H1 (cell line): ENCODE results near the gene UBR3. TPM values are rescaled to one million over a fixed set of nuclear protein-coding genes. Genes with fewer than 3 reads are reported as not detected.

Source experiments
- CTCF ChIA-PET: fragments of 300-600 bp; sonication (Branson Sonifier 250); formaldehyde crosslinking; loops from one replicate; lab custom pipeline; 2021; ENCODE audit not compliant: partially characterized antibody; lab: Charles Lee
- POLR2A ChIA-PET: fragments of 300-600 bp; sonication (Branson Sonifier 250); formaldehyde crosslinking; loops from one replicate; lab custom pipeline; 2021; ENCODE audit warnings: inconsistent platforms; ENCODE audit not compliant: partially characterized antibody; lab: Charles Lee
- DNase-seq, 2 experiments: peaks; one replicate each; pipeline versions ENCODE4 v3.0.0 to v3.0.0-alpha.2; 2010 to 2022; ENCODE audit warnings: low spot score in 2 of 2, low read depth in 1 of 2, mixed read lengths in 1 of 2
- FAIRE-seq: peaks from 2 replicates; lab custom pipeline; 2011; peaks lifted over from hg19 to GRCh38; lab: Jason Lieb, UNC
- H2AFZ ChIP-seq: 2 replicates; pipeline ENCODE4 v1.8.1; 2012; ENCODE audit warnings: low read length, inconsistent platforms
- H2AK5ac ChIP-seq: 2 replicates; pipeline ENCODE4 v1.6.1; 2013; ENCODE audit warnings: low read depth, low read length
- H2BK120ac ChIP-seq: replicated peaks from 2 replicates; pipeline ENCODE3; 2013; ENCODE audit warnings: low read depth, low read length, inconsistent platforms
- H2BK12ac ChIP-seq: 2 replicates; pipeline ENCODE4 v1.6.1; 2013; ENCODE audit warnings: low read depth, low read length
- H2BK15ac ChIP-seq: 2 replicates; pipeline ENCODE4 v1.6.1; 2013; ENCODE audit warnings: low read length
- H2BK20ac ChIP-seq: 2 replicates; pipeline ENCODE4 v1.6.1; 2013; ENCODE audit warnings: low read length
- H2BK5ac ChIP-seq: 2 replicates; pipeline ENCODE4 v1.6.1; 2013; ENCODE audit warnings: low read depth, low read length
- H3K14ac ChIP-seq: 2 replicates; pipeline ENCODE4 v1.6.1; 2013; ENCODE audit warnings: inconsistent platforms; ENCODE audit not compliant: insufficient read length
- H3K18ac ChIP-seq: 2 replicates; pipeline ENCODE4 v1.6.1; 2013; ENCODE audit warnings: low read length; ENCODE audit errors: extremely low read depth
- H3K23ac ChIP-seq: 2 replicates; pipeline ENCODE4 v1.6.1; 2013; ENCODE audit warnings: inconsistent platforms; ENCODE audit not compliant: insufficient read length
- H3K23me2 ChIP-seq: 2 replicates; pipeline ENCODE4 v1.6.1; 2013; ENCODE audit warnings: low read depth, low read length
- H3K27ac ChIP-seq: 2 replicates; pipeline ENCODE4 v1.6.1; 2011; ENCODE audit warnings: low read depth, low read length, inconsistent platforms
- H3K27me3 ChIP-seq, 4 experiments: replicated peaks in 1 of 4; 1 replicate in 1 of 4; 2 replicates in 3 of 4; pipeline versions ENCODE4 v1.6.1 to v1.8.1; 2011 to 2013; ENCODE audit warnings: low read length in 3 of 4, mild to moderate bottlenecking in 3 of 4, inconsistent platforms in 2 of 4, mixed read lengths in 2 of 4, moderate library complexity in 1 of 4; ENCODE audit not compliant: control insufficient read depth in 3 of 4, insufficient read depth in 3 of 4; ENCODE audit errors: extremely low read depth in 1 of 4
- H3K36me3 ChIP-seq, 4 experiments: 2 replicates each; pipeline versions ENCODE4 v1.6.1 to v1.8.1; 2011 to 2013; ENCODE audit warnings: mild to moderate bottlenecking in 4 of 4, low read length in 3 of 4, moderate library complexity in 2 of 4, control low read depth in 1 of 4, inconsistent platforms in 1 of 4; ENCODE audit not compliant: insufficient read depth in 4 of 4, control insufficient read depth in 2 of 4
- H3K4ac ChIP-seq: replicated peaks from 2 replicates; pipeline ENCODE3; 2013; ENCODE audit warnings: low read length, low read depth, mixed read lengths, inconsistent platforms; ENCODE audit not compliant: insufficient read length
- H3K4me1 ChIP-seq, 4 experiments: replicated peaks in 1 of 4; 1 replicate in 1 of 4; 2 replicates in 3 of 4; pipeline versions ENCODE4 v1.6.1 to v1.8.1; 2011 to 2013; ENCODE audit warnings: low read length in 3 of 4, inconsistent platforms in 2 of 4, mixed read lengths in 1 of 4; ENCODE audit not compliant: insufficient read depth in 4 of 4, control insufficient read depth in 3 of 4
- H3K4me2 ChIP-seq, 2 experiments: 2 replicates each; pipeline versions ENCODE4 v1.6.1 to v1.8.1; 2011 to 2013; ENCODE audit warnings: low read depth in 2 of 2, low read length in 2 of 2, control low read depth in 1 of 2, inconsistent platforms in 1 of 2, mild to moderate bottlenecking in 1 of 2; ENCODE audit not compliant: insufficient read depth in 1 of 2
- H3K4me3 ChIP-seq, 4 experiments: fragments of 200-600, 300-600 bp in 1 of 4; sonication (generic), shearing (Covaris generic), sonication (Bioruptor Twin) in 1 of 4; 2 replicates each; pipeline versions ENCODE4 v1.5.1 to v1.8.1; 2011 to 2016; ENCODE audit warnings: low read length in 4 of 4, low read depth in 3 of 4, control low read depth in 2 of 4, inconsistent platforms in 2 of 4, mild to moderate bottlenecking in 2 of 4, mixed read lengths in 1 of 4, moderate library complexity in 1 of 4; ENCODE audit not compliant: insufficient read depth in 2 of 4; ENCODE audit errors: extremely low read depth in 1 of 4
- H3K56ac ChIP-seq: replicated peaks from 2 replicates; pipeline ENCODE3; 2013; ENCODE audit warnings: low read depth, mild to moderate bottlenecking, mixed read lengths, low read length, inconsistent platforms; ENCODE audit not compliant: insufficient read length
- H3K79me1 ChIP-seq: 2 replicates; pipeline ENCODE4 v1.6.1; 2013; ENCODE audit warnings: low read depth, low read length, control low read depth
- H3K79me2 ChIP-seq, 2 experiments: 2 replicates each; pipeline versions ENCODE4 v1.6.1 to v1.8.1; 2012 to 2013; ENCODE audit warnings: low read length in 2 of 2, mild to moderate bottlenecking in 2 of 2, inconsistent platforms in 1 of 2; ENCODE audit not compliant: insufficient read depth in 2 of 2, control insufficient read depth in 1 of 2
- H3K9ac ChIP-seq, 4 experiments: replicated peaks in 1 of 4; 1 replicate in 1 of 4; 2 replicates in 3 of 4; pipeline versions ENCODE4 v1.6.1 to v1.8.1; 2011 to 2013; ENCODE audit warnings: low read depth in 3 of 4, low read length in 3 of 4, control low read depth in 2 of 4, mild to moderate bottlenecking in 2 of 4, moderate library complexity in 2 of 4, inconsistent platforms in 1 of 4; ENCODE audit errors: extremely low read depth in 1 of 4
- H3K9me3 ChIP-seq, 2 experiments: 2 replicates each; pipeline versions ENCODE4 v1.6.1 to v1.8.1; 2012 to 2013; ENCODE audit warnings: mild to moderate bottlenecking in 2 of 2, moderate library complexity in 2 of 2, control low read depth in 1 of 2, inconsistent platforms in 1 of 2, low read depth in 1 of 2, low read length in 1 of 2, mixed read lengths in 1 of 2; ENCODE audit not compliant: insufficient read depth in 2 of 2
- H4K20me1 ChIP-seq, 2 experiments: replicated peaks in 1 of 2; 2 replicates each; pipeline versions ENCODE3 to v1.8.1; 2011 to 2013; ENCODE audit warnings: inconsistent platforms in 2 of 2, low read length in 2 of 2, mild to moderate bottlenecking in 1 of 2; ENCODE audit not compliant: insufficient read depth in 2 of 2, control insufficient read depth in 1 of 2
- H4K5ac ChIP-seq: 2 replicates; pipeline ENCODE4 v1.6.1; 2013; ENCODE audit warnings: low read length, low read depth, mixed read lengths, inconsistent platforms; ENCODE audit not compliant: insufficient read length
- H4K8ac ChIP-seq: 2 replicates; pipeline ENCODE4 v1.8.0; 2013; ENCODE audit warnings: mild to moderate bottlenecking, moderate library complexity, low read length, inconsistent platforms; ENCODE audit not compliant: insufficient read depth; ENCODE audit errors: extremely low read depth
- H4K91ac ChIP-seq: replicated peaks from 2 replicates; pipeline ENCODE3; 2013; ENCODE audit warnings: low read length, mixed read lengths, inconsistent platforms; ENCODE audit not compliant: insufficient read length
- CTBP2 ChIP-seq: IDR thresholded peaks from 2 replicates; pipeline ENCODE4 v1.7.0; 2011; ENCODE audit warnings: borderline replicate concordance, mild to moderate bottlenecking, moderate library complexity, mixed read lengths, low read length; ENCODE audit not compliant: insufficient read depth, insufficient read length
- JUND ChIP-seq: IDR thresholded peaks from 2 replicates; pipeline ENCODE4 v1.6.1; 2011; ENCODE audit warnings: mild to moderate bottlenecking, improper control_type of control experiment, low read length
- SIN3A ChIP-seq, 2 experiments: IDR thresholded peaks in 1 of 2; conservative IDR thresholded peaks in 1 of 2; 2 replicates each; pipeline ENCODE4 v1.6.1; 2011 to 2012; ENCODE audit warnings: low read length in 2 of 2, improper control_type of control experiment in 1 of 2, low read depth in 1 of 2, mild to moderate bottlenecking in 1 of 2
- YY1 ChIP-seq: IDR thresholded peaks from 2 replicates; pipeline ENCODE4 v1.6.1; 2011; ENCODE audit warnings: low read depth, mild to moderate bottlenecking, low read length
- WGBS, 2 experiments: shearing (Covaris generic) in 1 of 2; methylation state at CpG; one replicate each; pipeline versions ENCODE4 v1.1.6 to v1.1.7; 2013 to 2015; ENCODE audit warnings: low lambda C conversion rate in 2 of 2, mixed read lengths in 2 of 2, inconsistent platforms in 1 of 2, low coverage in 1 of 2, missing lambda C conversion rate in 1 of 2; ENCODE audit not compliant: insufficient replicate concordance in 2 of 2, insufficient coverage in 1 of 2, insufficient read length in 1 of 2; ENCODE audit errors: extremely low coverage in 1 of 2, missing lambda C conversion rate in 1 of 2; 5-methylcytosine and 5-hydroxymethylcytosine counted together
- polyA plus RNA-seq, 7 experiments: library from polyadenylated mRNA; depleted of rRNA in 3 of 7; stranded (reverse) in 5 of 7; unstranded in 2 of 7; fragments of >200 nt in 5 of 7; fragments of 200-250 nt in 2 of 7; gene quantifications; 1 replicate in 5 of 7; 2 replicates in 1 of 7; 4 replicates in 1 of 7; pipeline versions ENCODE4 v1.2.1 to v1.2.3, GENCODE V29; 2011 to 2013; ENCODE audit warnings: missing spikeins in 2 of 7, mixed read lengths in 2 of 7
- total RNA-seq: library from RNA; stranded (reverse); fragmentation: NEBNext Ultra II Directional; extraction: Animal tissue kit (Norgen Biotek cat#: 25700); gene quantifications from 2 replicates; pipeline ENCODE4 v1.2.1, GENCODE V29; 2021

The UBR3 gene
- total and polyA plus RNA-seq, 2 of the 8 experiments (the other 6 are each of a cell fraction or from before 2014, with no cell fraction given): 3.7 to 17.7 TPM

GRCh38 chr2:169778446-169778845 lies 48.8 kb upstream of the UBR3 start:
- Histone ChIP-seq H3K9ac (no peak overlapping the region), H3K4me2 (no peak overlapping the region), H4K8ac (no peak overlapping the region), H4K5ac (no peak overlapping the region), H3K9me3 (no peaks in the 10 kb centered on the region), H3K79me1 (no peaks in the 10 kb centered on the region), H3K23ac (no peak overlapping the region), H3K27me3 (no peaks in the 10 kb centered on the region)
- POLR2A ChIA-PET: no interaction called here
- no peak for DNase-seq
- TF ChIP-seq SIN3A (conservative IDR thresholded peaks at IDR 0.05 in 1 of 2, IDR thresholded peaks at IDR 0.05 in 1 of 2; ENCODE audit: low read depth in 1 of 2, low read length in 2 of 2): no peak
- no peak for TF ChIP-seq CTBP2
- TF ChIP-seq YY1: no peak
- TF ChIP-seq JUND: no peak
- TF ChIP-seq, all 59 proteins: peak for 0
- no peaks in the 10 kb centered on the region for H3K79me2 ChIP-seq
- FAIRE-seq: no peak
- WGBS, 2 experiments: 88% methylated on average over 3 of the region's 3 CpGs; no CpG with 5 or more reads in 1 of the 2 experiments
- H4K20me1 ChIP-seq: no peaks in the 10 kb centered on the region
- H3K4me3 ChIP-seq: no peak overlapping the region
- no peak overlapping the region for H3K14ac ChIP-seq
- no peak overlapping the region for H2BK15ac ChIP-seq
- H2BK20ac ChIP-seq: no peak overlapping the region
- no peak overlapping the region for H3K4ac ChIP-seq
- H3K18ac ChIP-seq: no peak overlapping the region
- H3K23me2 ChIP-seq: no peaks in the 10 kb centered on the region
- no peak overlapping the region for H2BK12ac ChIP-seq
- no peak overlapping the region for H3K56ac ChIP-seq
- no peak overlapping the region for H4K91ac ChIP-seq
- H2BK5ac ChIP-seq: no peak overlapping the region
- CTCF ChIA-PET: no interaction called here
- H3K4me1 ChIP-seq: no peaks in the 10 kb centered on the region
- H3K27ac ChIP-seq: no peak overlapping the region
- H3K36me3 ChIP-seq: no peaks in the 10 kb centered on the region
- no peak overlapping the region for H2AK5ac ChIP-seq
- no peak overlapping the region for H2AFZ ChIP-seq
- no peak overlapping the region for H2BK120ac ChIP-seq
